ENCODE data around the gene MEF2A.

GRCh38 chr15:99522288-99522687 is 43.5 kb upstream of the MEF2A start:
- no peak for TF ChIP-seq CTCF (conservative IDR thresholded peaks at IDR 0.05; ENCODE audit: low read depth, low read length)
- no peak for TF ChIP-seq EZH2phosphoT487 (IDR thresholded peaks at IDR 0.05; ENCODE audit: borderline replicate concordance, low read length)
